Measurements from ENCODE around the gene RIN1. TPM values are rescaled to one million over a fixed set of nuclear protein-coding genes. Genes with fewer than 3 reads are reported as not detected.
A peak's percentile ranks its signal among the peaks of the same experiment; 100 is the strongest.

RIN1 gene
- total RNA-seq, 4 donors from 2014 or later = 22.3 to 37.2 (median 27.6) TPM

DNA sequence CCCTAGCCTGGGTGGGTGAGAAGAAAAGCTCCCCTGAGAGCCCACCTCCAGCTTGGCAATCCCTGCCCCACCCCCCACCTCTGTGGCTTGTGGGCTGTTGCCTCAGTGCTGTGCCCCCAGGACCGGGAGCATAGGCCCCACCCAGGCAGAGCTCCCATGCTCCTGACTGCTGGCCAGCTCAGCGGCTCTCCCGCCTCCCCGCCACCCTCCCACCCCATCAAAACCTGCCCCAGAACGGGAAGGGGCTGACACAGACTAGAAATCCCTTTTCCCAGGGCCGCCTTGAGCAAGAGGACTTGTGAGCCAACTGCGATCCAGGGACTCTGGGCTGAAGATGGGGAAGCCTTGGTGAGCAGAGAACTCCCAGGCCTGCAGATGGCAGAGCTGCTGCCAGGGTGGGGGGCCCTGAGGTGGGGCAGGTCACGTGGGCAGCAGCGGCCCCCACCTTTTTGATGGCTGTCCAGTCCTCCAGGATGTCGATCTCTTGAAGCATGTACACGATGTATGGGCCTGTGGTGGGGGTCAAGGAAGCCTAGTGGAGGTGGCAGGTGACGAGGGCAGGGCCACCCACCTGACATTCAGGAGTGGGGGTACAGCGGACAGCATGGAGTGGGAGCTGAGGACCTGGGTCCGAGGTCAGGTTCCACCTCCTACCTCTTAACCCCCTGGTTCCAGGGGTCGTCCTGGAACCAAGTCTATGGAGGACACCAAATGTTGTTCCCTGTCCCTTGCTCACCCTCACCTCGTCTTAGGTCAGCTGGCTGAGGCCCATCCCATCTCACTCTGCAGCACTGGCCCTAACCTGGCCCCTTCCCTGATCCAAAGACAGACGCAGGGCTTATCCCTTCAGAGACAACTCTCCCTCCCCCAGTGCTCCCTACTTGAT is 2.3 kb upstream of the RIN1 start:
- 33 to 74% methylated on average over 5 to 8 of the region's 17 CpGs for WGBS, 2 donors
- H3K4me1 ChIP-seq = peaks cover 47 to 75% (median 57%) of the 10 kb centered on the region in 3 donors

GRCh38 chr11:66337103-66337899 is 1.1 kb upstream of the RIN1 start:
- H3K4me3 ChIP-seq = peak overlapping the region in 2 of 4 donors; percentile 71 to 75
- DNase-seq = no peak
- H3K27me3 ChIP-seq = no peaks in the 10 kb centered on the region
- peaks cover 11 to 69% (median 44%) of the 10 kb centered on the region in 3 donors for H3K36me3 ChIP-seq
- peak overlapping the region; percentile 86 to 94 (median 88) for H3K27ac ChIP-seq
- intact Hi-C loops (cut with DNase I) = no loop called here
- H3K9me3 ChIP-seq = no peaks in the 10 kb centered on the region
- WGBS, 2 donors = 54% methylated on average over 5 of the region's 18 CpGs; no CpG with 5 or more reads in 1 of the 2 donors
- H3K4me1 ChIP-seq = peaks cover 45 to 71% (median 52%) of the 10 kb centered on the region in 3 donors
- TF ChIP-seq POLR2A (IDR thresholded peaks at IDR 0.05) (no peak), CTCF (IDR thresholded peaks at IDR 0.05) (no peak)

More for the DNA sequence above, 2.3 kb upstream of the RIN1 start:
- no peak for TF ChIP-seq CTCF (IDR thresholded peaks at IDR 0.05)
- TF ChIP-seq POLR2A (IDR thresholded peaks at IDR 0.05) = no peak
- intact Hi-C loops (cut with DNase I) = no loop called here
- Histone ChIP-seq H3K9me3 (no peaks in the 10 kb centered on the region), H3K27ac (peak overlapping the region; percentile 86 to 94 (median 88)), H3K27me3 (no peaks in the 10 kb centered on the region), H3K36me3 (peaks cover 1 to 65% (median 33%) of the 10 kb centered on the region in 3 donors), H3K4me3 (no peak overlapping the region)
- no peak for DNase-seq

DNA sequence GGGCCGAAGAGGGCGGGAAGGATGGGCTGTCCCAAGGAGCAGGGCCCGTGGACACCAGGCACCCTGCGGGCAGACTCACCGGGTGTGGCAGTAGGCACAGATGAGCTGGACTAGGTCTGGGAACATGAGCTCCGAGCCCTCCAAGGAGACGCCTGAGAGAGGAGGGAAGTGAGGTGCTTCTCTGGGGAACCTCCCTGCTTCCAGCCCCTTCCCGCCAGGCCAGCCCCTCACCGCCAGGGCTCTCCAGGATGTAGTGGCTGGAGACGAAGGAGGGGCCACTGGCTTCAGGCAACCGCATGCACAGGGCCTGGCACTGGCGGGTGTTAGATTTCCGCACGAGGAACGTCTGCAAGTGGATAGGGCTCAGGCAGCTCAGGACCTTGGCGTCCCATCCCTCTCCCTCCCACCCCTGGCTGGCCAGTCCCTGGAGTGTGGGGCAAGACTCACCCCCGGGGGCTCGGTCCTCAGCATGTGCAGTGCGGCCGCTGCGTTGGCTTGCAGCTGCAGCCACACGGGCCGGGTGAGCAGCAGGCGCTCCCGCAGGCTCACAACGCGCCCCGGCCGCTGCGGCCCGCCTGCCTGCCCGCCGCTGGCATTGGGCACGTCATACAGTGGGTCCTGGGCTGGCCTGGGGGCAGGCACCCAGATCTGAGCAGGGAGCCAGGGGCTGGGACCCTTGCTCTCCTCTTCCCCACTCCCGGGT is 552 bp downstream of the RIN1 start:
- no peak for TF ChIP-seq POLR2A (IDR thresholded peaks at IDR 0.05)
- TF ChIP-seq CTCF (IDR thresholded peaks at IDR 0.05) = no peak
- no peak for DNase-seq
- Histone ChIP-seq H3K9me3 (no peaks in the 10 kb centered on the region), H3K4me1 (peaks cover 45 to 71% (median 52%) of the 10 kb centered on the region in 3 donors), H3K4me3 (peak overlapping the region; percentile 58 to 75 (median 64)), H3K27me3 (no peaks in the 10 kb centered on the region), H3K27ac (peak overlapping the region; percentile 86 to 94 (median 88)), H3K36me3 (peaks cover 11 to 68% (median 33%) of the 10 kb centered on the region in 3 donors)
- 16 to 20% methylated on average over 6 to 9 of the region's 35 CpGs for WGBS, 2 donors
- intact Hi-C loops (cut with DNase I) = no loop called here

DNA sequence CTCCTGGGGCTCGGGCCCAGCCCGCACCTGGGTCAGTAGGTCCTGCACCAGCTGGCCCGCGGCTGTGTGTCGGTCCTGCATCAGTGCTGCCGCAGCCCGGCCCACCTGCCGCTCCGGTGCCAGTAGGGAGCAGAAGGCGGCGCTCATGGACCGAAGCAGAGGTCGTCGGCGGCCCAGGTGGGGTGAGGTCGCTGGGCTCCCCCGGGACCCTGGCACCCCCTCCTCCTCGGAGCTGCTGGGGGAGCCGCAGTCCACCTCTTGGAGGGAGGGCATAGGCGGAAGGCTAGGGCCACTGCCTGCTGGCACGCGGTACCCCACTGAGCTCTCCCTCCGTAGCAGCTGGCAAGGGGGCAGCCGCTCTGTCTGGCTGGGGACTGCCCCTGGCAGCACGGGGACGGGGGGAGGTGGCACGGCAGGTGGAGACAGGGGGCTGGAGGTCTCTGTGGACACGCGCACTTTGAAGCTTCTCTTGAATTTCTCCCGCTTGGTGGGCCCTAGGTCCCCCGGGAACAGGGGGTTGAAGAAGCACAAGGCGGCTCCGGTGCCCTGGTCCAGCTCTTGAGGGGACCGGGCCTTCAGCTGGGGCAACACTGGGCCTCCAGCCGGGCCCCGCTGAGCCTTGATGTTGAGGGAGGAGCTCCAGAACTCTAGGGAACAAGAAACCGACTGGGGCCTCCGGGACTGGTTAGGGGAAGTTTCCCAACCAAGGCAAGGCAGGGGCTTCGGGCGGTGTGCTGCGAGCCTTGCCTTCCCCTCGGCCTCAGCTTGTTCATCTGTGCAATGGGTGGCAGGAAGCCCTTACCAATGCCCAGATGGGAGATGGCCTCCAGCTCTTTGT is 1.4 kb downstream of the RIN1 start:
- WGBS, 2 donors = 35 to 40% methylated on average over 6 to 8 of the region's 42 CpGs
- DNase-seq = no peak
- Histone ChIP-seq H3K4me3 (peak overlapping the region; percentile 58 to 75 (median 64)), H3K27ac (peak overlapping the region; percentile 86 to 94 (median 88)), H3K9me3 (no peaks in the 10 kb centered on the region), H3K4me1 (peaks cover 45 to 67% (median 52%) of the 10 kb centered on the region in 3 donors), H3K36me3 (peaks cover 11 to 60% (median 24%) of the 10 kb centered on the region in 3 donors), H3K27me3 (no peaks in the 10 kb centered on the region)
- TF ChIP-seq CTCF (IDR thresholded peaks at IDR 0.05) (peak in 2 of 6 experiments; percentile 11 to 24), POLR2A (IDR thresholded peaks at IDR 0.05) (no peak)
- intact Hi-C loops (cut with DNase I) = no loop called here
